Ovary (tissue), 9 donors: ENCODE results near the gene SHISA6. TPM values are rescaled to one million over a fixed set of nuclear protein-coding genes. Genes with fewer than 3 reads are reported as not detected.

ENCODE experiments used
- DNase-seq, 5 donors: peaks; one replicate each; pipeline ENCODE4 v3.0.0-alpha.2; 2019 to 2020
- H3K27ac ChIP-seq, 2 donors: fragments of 200-600 bp; one replicate each; pipeline versions ENCODE4 v1.5.1 to v1.8.0; 2019 to 2022
- H3K27me3 ChIP-seq: fragments of 200-600 bp; one replicate; pipeline ENCODE4 v1.8.0; 2022
- H3K36me3 ChIP-seq: fragments of 200-600 bp; sonication (generic); one replicate; pipeline ENCODE4 v1.5.1; 2019
- H3K4me1 ChIP-seq: one replicate; pipeline ENCODE4 v1.8.1; 2013; ENCODE audit warnings: mild to moderate bottlenecking, moderate library complexity; ENCODE audit not compliant: insufficient read depth
- H3K4me3 ChIP-seq: fragments of 200-600 bp; sonication (generic); one replicate; pipeline ENCODE4 v1.5.1; 2017
- H3K9me3 ChIP-seq, 2 donors: fragments of 200-600 bp in 1 of 2; sonication (generic) in 1 of 2; one replicate each; pipeline versions ENCODE4 v1.5.1 to v1.8.1; 2013 to 2019; ENCODE audit warnings: mild to moderate bottlenecking in 1 of 2, moderate library complexity in 1 of 2
- EP300 ChIP-seq: sonication (generic); formaldehyde crosslinking; IDR thresholded peaks from one replicate; pipeline ENCODE4 v1.6.1; 2017; ENCODE audit warnings: antibody characterized with exemption
- POLR2A ChIP-seq: fragments of 450-650 bp; IDR thresholded peaks from one replicate; pipeline ENCODE4 v1.6.1; 2017; ENCODE audit warnings: antibody characterized with exemption, mild to moderate bottlenecking, moderate library complexity
- WGBS, 3 donors: extraction: QIAGEN DNeasy Blood & Tissue Kit in 1 of 3; methylation state at CpG; one replicate each; pipeline versions ENCODE4 v1.1.5 to v1.1.7; 2013 to 2017; 5-methylcytosine and 5-hydroxymethylcytosine counted together
- intact Hi-C, 4 donors: fragments of 100-400 bp; cut with DNase I; formaldehyde crosslinking; loops; one replicate each; pipeline versions ENCODE4 v1.11.0 to v1.15.1; 2022 to 2023
- polyA plus RNA-seq, 2 donors: library from polyadenylated mRNA; stranded (reverse); fragments of 200-250 nt in 1 of 2; fragments of 350-450 nt in 1 of 2; fragmentation: Illumina TruSeq in 1 of 2; extraction: RNeasy Lipid Tissue Mini Kit (QIAGEN cat#74804) in 1 of 2; gene quantifications; one replicate each; pipeline ENCODE4 v1.2.3, GENCODE V29; 2013 to 2014
- total RNA-seq, 7 donors: library from RNA; depleted of rRNA in 2 of 7; stranded (reverse); fragments of >200 nt in 2 of 7; fragmentation: NEBNext Ultra II Directional in 3 of 7; extraction: Animal tissue kit (Norgen Biotek cat#: 25700) in 3 of 7; gene quantifications; one replicate each; pipeline versions ENCODE4 v1.1.0 to v1.2.4, GENCODE V29; 2016 to 2023
- TF ChIP-seq, protein P1 (sequence below), 3 donors: fragments of 450-650 bp in 2 of 3; fragments of 200-600 bp in 1 of 3; IDR thresholded peaks; one replicate each; pipeline versions ENCODE4 v1.5.1 to v1.8.0; 2016 to 2022; ENCODE audit warnings: antibody characterized with exemption in 3 of 3, mild to moderate bottlenecking in 1 of 3
- donor health status: DM: no; HTN: no; CAD: no; lungs with moderate emphysema.
- donor health status: DM: no; HTN: no; CAD: no.
- donor health status: Bipolar disorder and iron deficiency.
- donor health status: DM: yes; HTN: yes; CAD: no.
- donor health status: DM: no; HTN: no; CAD: no.
- donor health status: DM: yes; HTN: yes; CAD: no.

SHISA6 gene
- total and polyA plus RNA-seq, 9 donors, result 0.10 to 1.5 (median 0.38) TPM

- Histone ChIP-seq H3K27me3 (no peaks in the 10 kb centered on the region), H3K4me3 (no peak overlapping the region), H3K4me1 (no peaks in the 10 kb centered on the region), H3K9me3 (no peaks in the 10 kb centered on the region), H3K27ac (no peak overlapping the region), H3K36me3 (no peaks in the 10 kb centered on the region)
- TF ChIP-seq, protein P1, sequence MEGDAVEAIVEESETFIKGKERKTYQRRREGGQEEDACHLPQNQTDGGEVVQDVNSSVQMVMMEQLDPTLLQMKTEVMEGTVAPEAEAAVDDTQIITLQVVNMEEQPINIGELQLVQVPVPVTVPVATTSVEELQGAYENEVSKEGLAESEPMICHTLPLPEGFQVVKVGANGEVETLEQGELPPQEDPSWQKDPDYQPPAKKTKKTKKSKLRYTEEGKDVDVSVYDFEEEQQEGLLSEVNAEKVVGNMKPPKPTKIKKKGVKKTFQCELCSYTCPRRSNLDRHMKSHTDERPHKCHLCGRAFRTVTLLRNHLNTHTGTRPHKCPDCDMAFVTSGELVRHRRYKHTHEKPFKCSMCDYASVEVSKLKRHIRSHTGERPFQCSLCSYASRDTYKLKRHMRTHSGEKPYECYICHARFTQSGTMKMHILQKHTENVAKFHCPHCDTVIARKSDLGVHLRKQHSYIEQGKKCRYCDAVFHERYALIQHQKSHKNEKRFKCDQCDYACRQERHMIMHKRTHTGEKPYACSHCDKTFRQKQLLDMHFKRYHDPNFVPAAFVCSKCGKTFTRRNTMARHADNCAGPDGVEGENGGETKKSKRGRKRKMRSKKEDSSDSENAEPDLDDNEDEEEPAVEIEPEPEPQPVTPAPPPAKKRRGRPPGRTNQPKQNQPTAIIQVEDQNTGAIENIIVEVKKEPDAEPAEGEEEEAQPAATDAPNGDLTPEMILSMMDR (IDR thresholded peaks at IDR 0.05), result no peak
- no peak for TF ChIP-seq EP300
- TF ChIP-seq POLR2A, result no peak
- WGBS, 3 donors, result 91 to 95% (median 93%) methylated on average over 3 of the region's 3 CpGs
- intact Hi-C loops, result no loop called here
- no peak for DNase-seq
Measured at GRCh38 chr17:11418342-11418741, 177.3 kb downstream of the SHISA6 start.

GRCh38 chr17:11430751-11431150, 189.7 kb downstream of the SHISA6 start:
- DNase-seq, result no peak
- WGBS, 3 donors, result 86 to 90% (median 89%) methylated on average over 6 of the region's 6 CpGs

GRCh38 chr17:11438673-11439072, 197.7 kb downstream of the SHISA6 start:
- H3K4me3 ChIP-seq, result no peak overlapping the region
- no peaks in the 10 kb centered on the region for H3K27me3 ChIP-seq
- DNase-seq, result no peak
- intact Hi-C loops, result no loop called here
- no peaks in the 10 kb centered on the region for H3K9me3 ChIP-seq
- no peaks in the 10 kb centered on the region for H3K36me3 ChIP-seq
- no peak for TF ChIP-seq POLR2A
- no peak for TF ChIP-seq EP300
- TF ChIP-seq, protein P1 (IDR thresholded peaks at IDR 0.05), result no peak
- no peaks in the 10 kb centered on the region for H3K4me1 ChIP-seq
- WGBS, 3 donors, result 58 to 69% (median 67%) methylated on average over 4 of the region's 4 CpGs
- no peak overlapping the region for H3K27ac ChIP-seq

More at GRCh38 chr17:11430751-11431150, 189.7 kb downstream of the SHISA6 start:
- Histone ChIP-seq H3K4me3 (no peak overlapping the region), H3K4me1 (no peaks in the 10 kb centered on the region), H3K27me3 (no peaks in the 10 kb centered on the region), H3K9me3 (no peaks in the 10 kb centered on the region), H3K27ac (no peak overlapping the region), H3K36me3 (no peaks in the 10 kb centered on the region)
- TF ChIP-seq POLR2A (no peak), EP300 (no peak)
- TF ChIP-seq, protein P1 (IDR thresholded peaks at IDR 0.05), result no peak
- intact Hi-C loops, result no loop called here

DNA sequence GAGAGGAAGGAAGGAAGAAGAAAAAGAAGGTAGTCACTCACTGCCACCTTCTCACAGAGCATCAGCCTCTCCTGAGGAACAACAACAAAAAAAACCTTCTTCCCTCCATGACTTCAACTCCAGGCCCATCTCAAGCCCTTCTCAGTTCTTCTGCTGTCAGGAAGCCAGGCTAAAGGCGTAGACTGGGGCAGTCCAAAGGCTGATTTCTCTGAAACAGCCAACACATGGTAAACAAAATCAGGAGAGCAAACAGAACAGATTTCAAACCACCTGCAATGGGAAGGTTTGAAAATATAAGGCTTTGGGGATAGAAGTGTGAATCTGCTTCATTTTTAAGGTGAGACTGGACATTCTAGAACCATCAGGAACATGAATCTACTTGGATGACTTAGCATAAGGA, 200.0 kb downstream of the SHISA6 start:
- Histone ChIP-seq H3K27me3 (no peaks in the 10 kb centered on the region), H3K36me3 (no peaks in the 10 kb centered on the region), H3K4me1 (no peaks in the 10 kb centered on the region), H3K4me3 (no peak overlapping the region), H3K9me3 (no peaks in the 10 kb centered on the region), H3K27ac (no peak overlapping the region)
- intact Hi-C loops, result no loop called here
- no peak for DNase-seq
- 86 to 90% (median 89%) methylated on average over 1 of the region's 1 CpG for WGBS, 3 donors
- no peak for TF ChIP-seq POLR2A
- TF ChIP-seq, protein P1 (IDR thresholded peaks at IDR 0.05), result no peak
- no peak for TF ChIP-seq EP300
